ENCODE measurements around the gene BSG. TPM values are rescaled to one million over a fixed set of nuclear protein-coding genes. Genes with fewer than 3 reads are reported as not detected.
A peak's percentile ranks its signal among the peaks of the same experiment; 100 is the strongest.

BSG gene
- total RNA-seq, 1 experiment from 2014 or later: 323 TPM

DNA sequence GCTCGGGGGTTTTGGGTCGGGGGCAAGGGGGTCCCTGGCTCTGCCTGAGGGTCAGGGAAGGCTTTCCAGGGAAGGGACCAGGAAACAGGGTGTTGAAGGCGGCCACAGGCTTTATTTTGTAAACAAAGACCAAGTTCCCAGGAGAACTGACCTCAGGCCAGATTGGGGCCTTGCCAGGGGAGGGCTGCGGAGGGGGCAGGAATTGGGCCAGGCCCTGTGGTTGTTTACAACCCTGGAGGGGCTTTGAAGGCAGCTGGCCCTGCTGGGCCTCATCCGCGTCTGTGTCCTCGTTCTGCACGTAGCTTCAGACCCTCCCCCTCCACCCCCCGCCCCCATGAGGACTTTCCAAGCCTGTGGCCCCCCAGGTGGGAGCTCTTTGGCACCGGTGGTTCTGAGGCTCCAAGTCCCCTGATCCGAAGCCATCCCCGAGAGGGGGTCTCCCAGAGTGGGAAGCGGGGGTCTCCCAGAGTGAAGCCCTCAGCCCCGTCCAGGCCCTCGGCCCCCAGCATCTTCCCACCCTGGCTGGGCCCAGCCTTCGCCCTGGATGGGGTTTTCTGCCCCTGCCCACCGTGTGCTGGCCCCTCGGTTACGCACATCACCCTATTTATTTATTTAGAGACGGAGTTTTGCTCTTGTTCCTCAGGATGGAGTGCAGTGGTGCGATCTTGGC is 13.5 kb upstream of the BSG start:
- H3K9me3 ChIP-seq: no peaks in the 10 kb centered on the region
- no peaks in the 10 kb centered on the region for H3K27me3 ChIP-seq
- DNase-seq: no peak
- H3K36me3 ChIP-seq: no peaks in the 10 kb centered on the region
- no peak overlapping the region for H3K4me3 ChIP-seq

- Histone ChIP-seq H3K4me3 (no peak overlapping the region), H3K9me3 (no peaks in the 10 kb centered on the region)
- no peak for DNase-seq
Observed at GRCh38 chr19:560121-560520, 12.3 kb upstream of the BSG start.

DNA sequence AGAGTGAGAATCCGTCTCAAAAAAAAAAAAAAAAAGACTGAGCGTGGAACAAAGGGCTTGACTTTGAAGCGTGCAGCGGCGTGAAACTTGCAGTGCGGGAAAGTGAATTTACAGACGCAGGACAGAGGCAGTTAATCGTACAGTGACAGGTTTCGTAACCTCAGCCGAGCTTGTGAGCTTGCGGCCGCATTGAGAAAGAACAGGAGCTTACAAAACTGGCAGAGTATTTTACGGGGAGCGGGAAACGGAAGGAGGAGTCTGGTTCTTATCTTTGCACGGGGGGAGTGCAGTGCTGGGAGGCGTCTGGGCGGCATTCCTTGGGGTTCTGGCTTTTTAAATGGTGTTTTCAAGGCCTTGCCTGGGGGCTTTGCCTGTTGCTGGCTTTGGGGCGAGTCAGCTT is 6.0 kb upstream of the BSG start:
- no peaks in the 10 kb centered on the region for H3K9me3 ChIP-seq
- H3K4me3 ChIP-seq: no peak overlapping the region
- H3K36me3 ChIP-seq: no peaks in the 10 kb centered on the region
- no peaks in the 10 kb centered on the region for H3K27me3 ChIP-seq
- no peak for DNase-seq

More at GRCh38 chr19:560121-560520, 12.3 kb upstream of the BSG start:
- Histone ChIP-seq H3K27me3 (no peaks in the 10 kb centered on the region), H3K36me3 (no peaks in the 10 kb centered on the region)

DNA sequence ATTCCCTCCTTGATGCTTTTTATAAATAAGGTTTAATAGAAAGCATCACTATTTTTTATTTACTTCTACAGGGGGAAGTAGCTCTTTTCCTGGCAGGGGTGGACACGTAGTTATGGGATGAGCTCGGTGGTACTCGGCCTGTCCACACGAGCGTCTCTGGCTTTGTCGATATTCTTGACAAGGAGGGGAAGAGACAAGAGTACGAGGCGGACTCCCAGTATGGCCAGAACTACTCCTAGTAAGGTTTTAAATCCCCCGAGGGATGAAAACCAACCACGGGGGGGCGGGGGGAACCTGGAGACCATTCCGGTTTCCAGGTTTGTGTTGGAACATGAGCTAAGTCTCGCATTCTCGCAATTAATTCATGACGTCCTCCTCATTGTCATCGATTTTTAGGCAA is 5.6 kb upstream of the BSG start:
- no peaks in the 10 kb centered on the region for H3K36me3 ChIP-seq
- H3K4me3 ChIP-seq: no peak overlapping the region
- no peaks in the 10 kb centered on the region for H3K9me3 ChIP-seq
- no peak for DNase-seq
- no peaks in the 10 kb centered on the region for H3K27me3 ChIP-seq

- H3K36me3 ChIP-seq: no peaks in the 10 kb centered on the region
- DNase-seq: no peak
- no peak overlapping the region for H3K4me3 ChIP-seq
- no peaks in the 10 kb centered on the region for H3K27me3 ChIP-seq
- H3K9me3 ChIP-seq: no peaks in the 10 kb centered on the region
Observed at GRCh38 chr19:567296-567900, 5.0 kb upstream of the BSG start.

GRCh38 chr19:570251-570686 is 2.1 kb upstream of the BSG start:
- no peaks in the 10 kb centered on the region; the same call in 1 of the 2 replicates for H3K36me3 ChIP-seq
- no peaks in the 10 kb centered on the region for H3K9me3 ChIP-seq
- no peak for DNase-seq
- no peak overlapping the region for H3K4me3 ChIP-seq
- no peaks in the 10 kb centered on the region for H3K27me3 ChIP-seq

DNA sequence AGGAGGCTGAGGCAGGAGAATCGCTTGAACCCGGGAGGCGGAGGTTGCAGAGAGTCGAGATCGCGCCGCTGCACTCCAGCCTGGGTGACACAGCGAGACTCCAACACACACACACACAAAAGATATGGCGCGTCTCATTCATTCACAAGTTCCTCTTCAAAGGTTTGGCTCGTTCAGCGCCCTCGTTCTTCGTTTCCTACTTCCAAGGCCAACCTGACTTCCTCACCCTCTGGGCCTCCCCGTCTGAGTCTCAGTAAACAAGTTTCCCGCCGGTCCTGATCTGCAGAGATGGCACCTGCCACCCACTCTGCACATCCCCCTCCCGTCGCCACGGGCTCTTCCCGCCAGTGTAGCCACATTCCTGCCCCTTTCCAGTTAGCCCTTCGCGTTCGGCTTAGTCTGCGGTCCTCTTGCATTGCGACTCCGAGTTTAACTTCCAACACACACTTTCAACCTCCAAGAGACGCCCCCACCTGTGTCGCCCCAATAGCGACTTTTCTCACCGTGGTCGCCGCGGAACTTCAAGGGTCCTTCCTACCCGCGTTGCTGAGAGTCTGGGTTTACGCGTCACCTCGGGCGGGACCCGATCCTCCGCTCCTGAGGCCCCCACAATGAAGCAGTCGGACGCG is 1.3 kb upstream of the BSG start:
- Histone ChIP-seq H3K9me3 (no peaks in the 10 kb centered on the region), H3K27me3 (no peaks in the 10 kb centered on the region), H3K36me3 (no peaks in the 10 kb centered on the region; the same call in 1 of the 2 replicates), H3K4me3 (peak overlapping the region; percentile 69)
- no peak for DNase-seq

DNA sequence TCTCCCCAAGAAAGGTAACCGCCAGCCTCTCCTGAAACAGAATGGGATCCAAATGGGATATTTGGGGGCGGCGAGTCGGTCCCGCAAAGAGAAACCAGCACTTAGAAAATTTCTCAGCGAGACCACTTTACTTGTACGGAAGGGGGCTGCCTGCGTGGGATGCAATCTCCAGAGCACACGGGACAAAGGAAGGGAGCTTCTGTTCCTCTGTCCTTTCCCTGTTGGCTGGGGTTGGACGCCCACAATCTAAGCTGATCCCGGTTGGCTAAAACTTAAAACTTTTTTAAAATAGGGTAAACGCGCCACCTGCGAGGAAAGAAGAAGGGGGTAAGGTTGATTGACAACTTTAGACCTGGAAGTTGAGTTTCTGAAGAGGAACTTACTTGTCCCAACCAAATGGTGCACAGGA is 826 bp upstream of the BSG start:
- peak overlapping the region; percentile 69 for H3K4me3 ChIP-seq
- no peaks in the 10 kb centered on the region; the same call in 1 of the 2 replicates for H3K36me3 ChIP-seq
- DNase-seq: no peak
- no peaks in the 10 kb centered on the region for H3K9me3 ChIP-seq
- no peaks in the 10 kb centered on the region for H3K27me3 ChIP-seq

DNA sequence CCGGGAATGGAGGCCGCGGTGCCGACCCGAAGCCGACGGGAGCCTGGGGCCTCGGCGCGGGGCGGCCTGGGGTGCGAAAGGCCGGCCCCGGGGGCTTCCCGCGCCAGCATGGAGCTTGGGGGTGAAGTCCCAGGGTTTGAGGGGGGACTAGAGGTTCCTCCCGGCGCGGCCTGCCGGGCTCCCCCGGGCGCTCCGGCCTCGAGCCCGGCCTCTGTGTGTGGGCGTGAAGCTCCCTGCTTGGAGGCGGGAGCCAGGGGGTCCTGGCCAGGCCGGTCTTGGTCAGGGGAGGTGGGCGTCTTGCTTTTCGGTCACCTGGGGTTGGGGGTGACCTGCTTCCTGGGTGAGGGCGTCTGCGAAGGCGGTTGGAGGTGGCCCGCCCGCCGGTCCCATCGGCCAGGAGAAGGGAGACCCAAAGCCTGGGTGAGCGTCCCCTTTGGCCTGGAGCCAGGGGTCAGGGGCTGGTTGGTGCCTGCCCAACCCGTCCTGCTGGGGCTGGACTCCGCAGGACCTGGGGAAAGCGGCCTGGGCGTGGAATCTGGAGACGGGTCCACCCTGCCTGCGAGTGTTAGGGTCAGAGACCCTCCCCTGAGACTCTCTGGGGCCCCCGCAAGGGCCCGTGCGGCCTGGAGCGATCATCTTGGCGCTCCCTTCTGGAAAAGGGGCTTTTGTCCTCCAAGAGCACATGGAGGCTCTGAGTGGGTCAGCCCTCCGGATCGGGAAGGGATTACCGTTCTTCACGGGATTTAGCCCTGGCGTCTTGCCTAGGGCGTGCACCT is 535 bp downstream of the BSG start:
- H3K36me3 ChIP-seq: no peaks in the 10 kb centered on the region; the same call in 1 of the 2 replicates
- no peaks in the 10 kb centered on the region for H3K9me3 ChIP-seq
- peak overlapping the region; percentile 69 for H3K4me3 ChIP-seq
- no peaks in the 10 kb centered on the region for H3K27me3 ChIP-seq
- DNase-seq: peak; percentile 54

GRCh38 chr19:573519-573825 is 1.1 kb downstream of the BSG start:
- Histone ChIP-seq H3K27me3 (no peaks in the 10 kb centered on the region), H3K4me3 (peak overlapping the region; percentile 69), H3K9me3 (no peaks in the 10 kb centered on the region), H3K36me3 (no peaks in the 10 kb centered on the region; the same call in 1 of the 2 replicates)
- no peak for DNase-seq

GRCh38 chr19:574658-575526 is 2.5 kb downstream of the BSG start:
- no peaks in the 10 kb centered on the region for H3K27me3 ChIP-seq
- DNase-seq: no peak
- peak overlapping the region; percentile 16 for H3K4me3 ChIP-seq
- no peaks in the 10 kb centered on the region for H3K9me3 ChIP-seq
- no peaks in the 10 kb centered on the region; the same call in 1 of the 2 replicates for H3K36me3 ChIP-seq

- H3K36me3 ChIP-seq: no peaks in the 10 kb centered on the region; the same call in 1 of the 2 replicates
- H3K4me3 ChIP-seq: no peak overlapping the region
- no peaks in the 10 kb centered on the region for H3K27me3 ChIP-seq
- H3K9me3 ChIP-seq: no peaks in the 10 kb centered on the region
- peak; percentile 78 for DNase-seq
Observed at GRCh38 chr19:575527-576506, 3.4 kb downstream of the BSG start.

DNA sequence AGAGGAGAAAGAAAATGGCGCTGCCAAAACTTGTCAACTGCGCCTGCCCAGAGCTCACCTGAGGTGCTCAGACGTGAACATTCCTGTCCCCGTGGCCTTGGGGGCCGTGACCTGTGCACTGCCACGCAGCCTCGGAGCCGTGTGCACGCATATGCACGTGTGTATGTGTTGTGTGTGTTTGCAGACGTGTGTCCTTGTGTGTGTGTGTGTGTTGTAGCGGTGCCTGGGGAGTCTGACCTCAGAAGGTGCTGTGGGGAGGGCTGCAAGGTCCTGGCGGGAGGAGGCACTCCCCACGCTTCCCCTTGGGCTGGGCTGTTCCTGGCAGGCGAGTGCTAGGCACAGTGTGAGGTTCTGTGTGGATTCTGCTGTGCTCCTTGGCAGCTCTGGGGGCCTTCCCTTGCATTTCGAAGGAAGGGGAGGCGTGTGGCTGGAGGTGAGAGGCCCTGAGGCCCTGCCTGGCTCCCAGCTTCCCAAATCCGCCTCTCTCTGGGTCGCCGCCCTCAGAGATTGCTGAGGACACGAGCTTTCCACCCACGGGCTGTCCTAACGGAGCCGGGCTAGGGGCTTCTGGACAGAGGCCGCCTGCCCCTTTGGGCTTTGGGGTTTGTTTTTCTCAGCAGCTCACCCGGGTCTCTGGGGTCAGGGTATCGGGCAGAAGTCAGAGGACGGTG is 4.5 kb downstream of the BSG start:
- no peak for DNase-seq
- H3K36me3 ChIP-seq: peaks cover 4% of the 10 kb centered on the region
- no peak overlapping the region for H3K4me3 ChIP-seq
- no peaks in the 10 kb centered on the region for H3K27me3 ChIP-seq
- H3K9me3 ChIP-seq: no peaks in the 10 kb centered on the region

- Histone ChIP-seq H3K4me3 (no peak overlapping the region), H3K9me3 (no peaks in the 10 kb centered on the region), H3K27me3 (no peaks in the 10 kb centered on the region), H3K36me3 (peaks cover 4% of the 10 kb centered on the region)
- no peak for DNase-seq
Observed at GRCh38 chr19:577439-578392, 5.3 kb downstream of the BSG start.
